ENCODE data around the gene PDCD1LG2.

The PDCD1LG2 gene

DNA sequence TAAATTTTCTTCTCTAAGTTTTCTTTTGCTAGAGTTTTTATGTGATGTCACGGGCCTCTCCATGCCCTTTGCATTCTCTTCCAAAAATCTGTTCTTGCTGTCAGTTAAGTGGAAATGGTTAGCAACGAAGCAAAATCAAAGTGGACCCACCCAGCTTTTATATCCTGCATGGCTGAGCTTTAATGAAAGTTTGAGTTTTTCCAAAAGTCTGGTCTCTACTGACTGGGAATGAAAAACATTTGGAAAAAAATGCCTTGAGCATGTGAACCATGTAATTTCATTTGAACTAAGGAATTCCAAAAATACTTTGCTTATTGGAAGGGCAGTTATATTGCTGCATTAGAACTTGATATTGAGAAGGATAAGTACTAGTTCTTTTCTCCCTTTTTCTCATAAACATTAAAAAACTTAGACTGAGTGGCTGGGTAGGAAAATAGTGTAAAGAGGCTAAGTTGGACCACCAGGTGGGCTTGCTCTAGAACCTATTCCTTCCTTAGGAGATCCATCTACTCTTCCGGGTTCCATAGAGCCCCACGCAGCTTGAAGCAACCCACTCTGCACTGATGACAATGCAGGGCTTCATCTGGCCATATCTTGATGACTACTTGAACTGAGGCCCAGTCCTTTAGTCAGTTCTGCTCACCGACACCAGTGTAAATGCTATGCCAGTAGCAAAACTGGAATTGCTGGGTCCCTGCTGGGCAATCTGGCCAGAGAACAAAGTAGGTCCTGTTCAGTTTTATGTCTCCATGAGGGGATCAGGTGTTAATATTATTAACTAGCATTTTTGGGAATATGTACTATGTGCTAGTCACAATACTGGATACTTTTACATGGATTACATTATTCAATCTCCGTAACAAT is 101.2 kb downstream of the PDCD1LG2 start:
- DNase-seq (ENCODE audit: low read depth, low spot score), result no peak

DNA sequence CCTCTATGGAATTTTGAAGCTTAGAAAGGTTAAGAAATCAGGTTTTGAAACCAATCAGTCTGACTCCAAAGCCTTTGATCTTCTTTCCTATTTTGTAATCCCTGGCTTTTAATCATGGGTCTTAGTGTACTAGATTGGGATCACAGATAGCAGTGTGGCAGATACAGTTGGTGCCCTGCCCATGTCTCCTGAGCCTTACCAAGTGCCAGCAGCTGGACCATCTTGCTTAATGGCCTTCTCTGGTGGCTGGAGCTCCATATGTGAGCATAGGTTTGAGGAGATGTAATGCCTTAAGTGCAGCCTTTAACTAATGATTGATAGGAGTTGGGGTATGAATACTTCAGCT is 101.8 kb downstream of the PDCD1LG2 start:
- DNase-seq (ENCODE audit: low read depth, low spot score), result no peak

DNA sequence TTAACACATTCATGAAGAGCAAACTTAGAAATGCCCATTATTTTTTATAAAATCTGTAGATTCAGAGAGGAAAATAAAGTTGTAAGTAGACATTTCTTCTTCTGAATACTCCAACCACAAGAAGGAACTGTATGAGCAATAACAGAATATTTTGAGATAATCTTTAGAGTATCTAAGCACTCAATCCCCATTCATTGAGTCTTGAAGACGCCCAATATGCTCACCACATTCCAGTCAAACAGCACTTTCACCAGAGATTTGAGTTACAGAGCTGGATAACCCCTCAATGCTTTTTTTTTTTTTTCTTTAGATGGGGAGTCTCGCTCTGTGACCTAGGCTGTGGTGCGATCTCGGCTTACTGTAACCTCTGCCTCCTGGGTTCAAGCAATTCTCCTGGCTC is 103.9 kb downstream of the PDCD1LG2 start:
- no peak for DNase-seq (ENCODE audit: low read depth, low spot score)

DNA sequence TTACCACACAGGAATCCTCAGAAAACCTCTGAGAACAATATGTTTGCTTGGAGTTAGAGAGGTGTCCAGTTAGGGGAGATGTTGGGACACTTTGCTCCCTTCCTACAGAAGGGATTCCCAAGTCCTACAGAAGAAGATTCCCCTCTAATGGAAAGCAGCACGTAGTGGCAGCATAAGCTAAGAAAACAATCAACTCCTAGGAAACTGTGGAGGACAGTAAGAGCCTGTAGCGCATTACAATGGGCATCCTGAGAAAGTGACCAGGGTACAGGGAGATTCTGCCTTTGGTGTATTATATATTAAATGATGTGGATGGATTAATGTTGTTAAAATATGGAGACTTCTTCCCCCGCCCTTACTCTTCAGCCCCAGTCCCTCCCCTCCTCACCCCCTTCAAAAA is 104.7 kb downstream of the PDCD1LG2 start:
- no peak for DNase-seq (ENCODE audit: low read depth, low spot score)

DNA sequence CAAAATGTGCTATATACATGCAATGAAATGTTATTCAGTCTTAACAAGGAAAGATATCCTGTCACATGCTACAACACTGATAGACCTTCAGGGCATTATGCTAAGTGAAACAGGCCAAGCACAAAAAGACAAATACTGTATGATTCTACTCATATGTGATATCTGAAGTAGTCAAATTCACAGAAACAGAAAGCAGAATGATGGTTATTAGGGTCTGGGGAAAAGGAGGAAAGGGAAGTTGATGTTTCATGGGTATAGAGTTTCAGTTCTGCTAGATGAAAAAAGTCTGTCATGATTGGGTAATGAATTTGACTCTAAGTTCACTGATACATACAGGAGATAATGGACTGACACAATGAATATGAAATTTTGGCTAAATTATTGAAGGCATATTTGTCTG is 107.4 kb downstream of the PDCD1LG2 start:
- DNase-seq (ENCODE audit: low read depth, low spot score), result no peak

DNA sequence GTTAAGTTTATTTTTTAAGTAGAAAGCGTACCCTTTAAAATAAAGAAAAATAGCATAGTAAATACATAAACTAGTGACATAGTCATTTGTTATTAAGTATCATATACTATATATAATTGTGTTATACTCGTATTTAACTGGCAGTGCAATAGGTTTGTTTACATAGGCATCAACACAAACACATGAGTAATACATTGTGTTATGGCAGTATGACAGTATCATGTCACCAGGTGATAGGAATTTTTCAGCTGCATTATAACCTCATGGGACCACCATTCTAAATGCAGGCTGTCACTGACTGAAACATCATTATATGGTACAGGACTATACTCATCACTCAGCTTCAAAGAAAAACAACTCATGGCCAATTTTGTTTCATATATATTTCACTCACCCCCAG is 110.2 kb downstream of the PDCD1LG2 start:
- DNase-seq (ENCODE audit: low read depth, low spot score), result no peak
